HUDEP-2 (cell line): ENCODE measurements around the gene RPL31.
A peak's percentile ranks its signal among the peaks of the same experiment; 100 is the strongest.

Experiments used
- DNase-seq, 76 experiments: peaks; one replicate each; lab custom pipeline; 2025; ENCODE audit not compliant: unreplicated experiment in 76 of 76; lab: John Stamatoyannopoulos, UW

The RPL31 gene

GRCh38 chr2:100974712-100975520, 27.2 kb upstream of the RPL31 start:
- DNase-seq, result no peak

- no peak for DNase-seq
Measured at GRCh38 chr2:100975521-100975785, 26.6 kb upstream of the RPL31 start.

GRCh38 chr2:100976061-100976460, 26.0 kb upstream of the RPL31 start:
- DNase-seq, result no peak

GRCh38 chr2:100976645-100977391, 25.3 kb upstream of the RPL31 start:
- DNase-seq, result no peak

- no peak for DNase-seq
Measured at GRCh38 chr2:100977511-100977910, 24.6 kb upstream of the RPL31 start.

GRCh38 chr2:100978582-100979191, 23.4 kb upstream of the RPL31 start:
- DNase-seq, result no peak

- DNase-seq, result no peak
Measured at GRCh38 chr2:100980046-100980445, 22.0 kb upstream of the RPL31 start.

GRCh38 chr2:100981011-100981410, 21.1 kb upstream of the RPL31 start:
- DNase-seq, result no peak

- no peak for DNase-seq
Measured at GRCh38 chr2:100982431-100982861, 19.6 kb upstream of the RPL31 start.

GRCh38 chr2:100983201-100983600, 18.9 kb upstream of the RPL31 start:
- DNase-seq, result no peak

GRCh38 chr2:100983684-100984310, 18.3 kb upstream of the RPL31 start:
- no peak for DNase-seq

- DNase-seq, result peak in 51 of 76 experiments; percentile 4 to 52 (median 28)
Measured at GRCh38 chr2:100984892-100985307, 17.2 kb upstream of the RPL31 start.

GRCh38 chr2:100986157-100986556, 15.9 kb upstream of the RPL31 start:
- DNase-seq, result no peak

GRCh38 chr2:100987536-100987935, 14.6 kb upstream of the RPL31 start:
- no peak for DNase-seq

GRCh38 chr2:100987974-100988373, 14.1 kb upstream of the RPL31 start:
- DNase-seq, result no peak

GRCh38 chr2:100988630-100989417, 13.3 kb upstream of the RPL31 start:
- no peak for DNase-seq

GRCh38 chr2:100989666-100990065, 12.4 kb upstream of the RPL31 start:
- no peak for DNase-seq

- DNase-seq, result no peak
Measured at GRCh38 chr2:100990166-100990565, 11.9 kb upstream of the RPL31 start.

GRCh38 chr2:100990650-100991403, 11.3 kb upstream of the RPL31 start:
- no peak for DNase-seq

- no peak for DNase-seq
Measured at GRCh38 chr2:100991404-100991773, 10.7 kb upstream of the RPL31 start.
